ENCODE results near the gene IL17B. TPM values are rescaled to one million over a fixed set of nuclear protein-coding genes. Genes with fewer than 3 reads are reported as not detected.

Gene IL17B
- total RNA-seq, 2 donors from 2014 or later: 9.3 TPM; not detected in 1

- TF ChIP-seq POLR2A (IDR thresholded peaks at IDR 0.05): no peak
- TF ChIP-seq POLR2AphosphoS5 (IDR thresholded peaks at IDR 0.05): no peak
- TF ChIP-seq, protein P1, sequence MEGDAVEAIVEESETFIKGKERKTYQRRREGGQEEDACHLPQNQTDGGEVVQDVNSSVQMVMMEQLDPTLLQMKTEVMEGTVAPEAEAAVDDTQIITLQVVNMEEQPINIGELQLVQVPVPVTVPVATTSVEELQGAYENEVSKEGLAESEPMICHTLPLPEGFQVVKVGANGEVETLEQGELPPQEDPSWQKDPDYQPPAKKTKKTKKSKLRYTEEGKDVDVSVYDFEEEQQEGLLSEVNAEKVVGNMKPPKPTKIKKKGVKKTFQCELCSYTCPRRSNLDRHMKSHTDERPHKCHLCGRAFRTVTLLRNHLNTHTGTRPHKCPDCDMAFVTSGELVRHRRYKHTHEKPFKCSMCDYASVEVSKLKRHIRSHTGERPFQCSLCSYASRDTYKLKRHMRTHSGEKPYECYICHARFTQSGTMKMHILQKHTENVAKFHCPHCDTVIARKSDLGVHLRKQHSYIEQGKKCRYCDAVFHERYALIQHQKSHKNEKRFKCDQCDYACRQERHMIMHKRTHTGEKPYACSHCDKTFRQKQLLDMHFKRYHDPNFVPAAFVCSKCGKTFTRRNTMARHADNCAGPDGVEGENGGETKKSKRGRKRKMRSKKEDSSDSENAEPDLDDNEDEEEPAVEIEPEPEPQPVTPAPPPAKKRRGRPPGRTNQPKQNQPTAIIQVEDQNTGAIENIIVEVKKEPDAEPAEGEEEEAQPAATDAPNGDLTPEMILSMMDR (IDR thresholded peaks at IDR 0.05): no peak
- Histone ChIP-seq H3K4me1 (replicated peaks) (no peaks in the 10 kb centered on the region), H3K9me3 (no peaks in the 10 kb centered on the region), H3K27me3 (replicated peaks; ENCODE audit: insufficient read depth) (no peaks in the 10 kb centered on the region), H3K27ac (no peak overlapping the region), H3K4me3 (no peak overlapping the region), H3K36me3 (no peaks in the 10 kb centered on the region)
- DNase-seq (ENCODE audit: low spot score): no peak
- 86% methylated on average over 2 of the region's 2 CpGs for WGBS
- intact Hi-C loops (cut with DNase I): loop anchor here (5.0 kb wide), 2 partner anchors 78 to 188 kb away; partner anchors contain the start of gene CSNK1A1
Observed at GRCh38 chr5:149364719-149365118, 14.4 kb downstream of the IL17B start.

DNA sequence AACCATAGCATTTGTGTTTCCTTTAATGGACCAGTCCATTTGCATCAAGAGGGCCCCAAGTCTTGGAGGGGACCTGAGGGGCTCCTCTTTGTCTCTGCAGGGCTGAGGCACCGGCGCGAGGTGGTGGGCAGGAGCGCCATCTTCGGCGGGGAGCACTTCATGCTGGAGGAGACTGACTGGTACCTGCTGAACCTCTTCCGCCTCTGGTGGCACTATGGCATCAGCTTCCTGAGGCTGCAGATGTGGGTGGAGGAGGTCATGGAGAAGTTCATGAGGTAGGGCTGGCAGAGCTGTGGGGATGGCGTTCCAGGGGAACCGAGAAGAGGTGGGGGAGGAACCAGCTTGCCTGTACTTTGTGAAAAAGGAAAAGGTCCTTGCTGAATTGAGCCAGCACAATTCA, 15.2 kb downstream of the IL17B start:
- Histone ChIP-seq H3K4me3 (no peak overlapping the region), H3K36me3 (no peaks in the 10 kb centered on the region), H3K27me3 (replicated peaks; ENCODE audit: insufficient read depth) (no peaks in the 10 kb centered on the region), H3K9me3 (no peaks in the 10 kb centered on the region), H3K4me1 (replicated peaks) (no peaks in the 10 kb centered on the region), H3K27ac (no peak overlapping the region)
- intact Hi-C loops (cut with DNase I): no loop called here
- no peak for DNase-seq (ENCODE audit: low spot score)
- no peak for TF ChIP-seq POLR2AphosphoS5 (IDR thresholded peaks at IDR 0.05)
- TF ChIP-seq, protein P1 (IDR thresholded peaks at IDR 0.05): no peak
- no peak for TF ChIP-seq POLR2A (IDR thresholded peaks at IDR 0.05)
- WGBS: 84% methylated on average over 9 of the region's 9 CpGs

GRCh38 chr5:149363358-149363757, 15.7 kb downstream of the IL17B start:
- no peaks in the 10 kb centered on the region for H3K36me3 ChIP-seq
- H3K4me1 ChIP-seq (replicated peaks): no peaks in the 10 kb centered on the region
- H3K4me3 ChIP-seq: no peak overlapping the region
- no peaks in the 10 kb centered on the region for H3K9me3 ChIP-seq
- no peak for TF ChIP-seq POLR2A (IDR thresholded peaks at IDR 0.05)
- TF ChIP-seq, protein P1 (IDR thresholded peaks at IDR 0.05): no peak
- TF ChIP-seq POLR2AphosphoS5 (IDR thresholded peaks at IDR 0.05): no peak
- H3K27ac ChIP-seq: no peak overlapping the region
- intact Hi-C loops (cut with DNase I): no loop called here
- DNase-seq (ENCODE audit: low spot score): no peak
- H3K27me3 ChIP-seq (replicated peaks; ENCODE audit: insufficient read depth): no peaks in the 10 kb centered on the region

DNA sequence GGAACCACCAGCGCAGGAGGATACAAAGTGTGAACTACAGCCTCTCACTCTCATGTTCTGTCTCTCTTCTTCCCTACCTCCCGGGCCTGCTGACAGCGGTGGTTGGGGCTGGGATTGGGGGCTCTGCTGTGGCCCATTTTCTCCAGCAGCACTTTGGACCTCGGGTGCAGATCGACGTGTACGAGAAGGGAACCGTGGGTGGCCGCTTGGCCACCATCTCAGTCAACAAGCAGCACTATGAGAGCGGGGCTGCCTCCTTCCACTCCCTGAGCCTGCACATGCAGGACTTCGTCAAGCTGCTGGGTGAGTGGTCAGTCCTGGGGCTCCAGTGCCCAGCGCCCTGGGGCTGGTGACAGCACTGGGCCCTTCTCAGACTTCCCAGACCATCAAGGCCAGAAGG, 16.6 kb downstream of the IL17B start:
- intact Hi-C loops (cut with DNase I): no loop called here
- no peaks in the 10 kb centered on the region for H3K4me1 ChIP-seq (replicated peaks)
- 87% methylated on average over 12 of the region's 12 CpGs for WGBS
- DNase-seq (ENCODE audit: low spot score): no peak
- no peak overlapping the region for H3K4me3 ChIP-seq
- TF ChIP-seq POLR2AphosphoS5 (IDR thresholded peaks at IDR 0.05): no peak
- no peak for TF ChIP-seq POLR2A (IDR thresholded peaks at IDR 0.05)
- TF ChIP-seq, protein P1 (IDR thresholded peaks at IDR 0.05): no peak
- H3K36me3 ChIP-seq: no peaks in the 10 kb centered on the region
- no peaks in the 10 kb centered on the region for H3K27me3 ChIP-seq (replicated peaks; ENCODE audit: insufficient read depth)
- no peaks in the 10 kb centered on the region for H3K9me3 ChIP-seq
- H3K27ac ChIP-seq: no peak overlapping the region

DNA sequence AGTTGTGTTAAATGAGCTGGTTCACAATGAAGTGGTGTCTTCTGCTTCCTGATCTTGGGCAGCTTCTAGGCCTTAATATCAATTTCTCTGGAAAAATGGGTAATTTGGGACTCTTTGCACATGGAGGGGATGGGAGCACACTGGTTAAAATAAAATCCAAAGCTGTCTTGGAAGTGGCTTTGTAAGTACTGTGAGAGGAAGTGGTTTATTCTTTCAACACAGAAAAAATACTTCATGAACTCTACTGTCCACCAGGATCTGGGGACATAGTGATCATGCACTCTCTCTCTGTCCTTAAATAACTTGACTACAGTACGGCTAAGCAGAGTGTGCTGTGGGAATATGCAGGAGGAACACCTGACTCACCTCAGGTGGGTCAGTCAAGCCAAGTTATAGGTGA, 18.8 kb downstream of the IL17B start:
- no peak overlapping the region for H3K27ac ChIP-seq
- no peaks in the 10 kb centered on the region for H3K36me3 ChIP-seq
- no peaks in the 10 kb centered on the region for H3K9me3 ChIP-seq
- no peak for DNase-seq (ENCODE audit: low spot score)
- H3K27me3 ChIP-seq (replicated peaks; ENCODE audit: insufficient read depth): no peaks in the 10 kb centered on the region
- H3K4me3 ChIP-seq: no peak overlapping the region
- no peaks in the 10 kb centered on the region for H3K4me1 ChIP-seq (replicated peaks)
- WGBS: 76% methylated on average over 1 of the region's 1 CpG
- TF ChIP-seq POLR2A (IDR thresholded peaks at IDR 0.05) (no peak), POLR2AphosphoS5 (IDR thresholded peaks at IDR 0.05) (no peak)
- TF ChIP-seq, protein P1 (IDR thresholded peaks at IDR 0.05): no peak
- intact Hi-C loops (cut with DNase I): no loop called here
